GM12878 (cell line): ENCODE results near the gene SQSTM1. TPM values are rescaled to one million over a fixed set of nuclear protein-coding genes. Genes with fewer than 3 reads are reported as not detected.

Experiments
- ATAC-seq: fragments of 200-7000 bp; cut with Tn5 transposase; 3 replicates; pipeline ENCODE4 v1.9.1; 2020; ENCODE audit warnings: mild to moderate bottlenecking, moderate library complexity
- BruUV-seq: library from RNA; stranded (reverse); fragments of 400-500 nt; replicated peaks from 2 replicates; lab custom pipeline; 2021; lab: Mats Ljungman, UMichigan
- CTCF ChIA-PET: fragments of 300-600 bp; sonication (Branson Sonifier 250); formaldehyde crosslinking; extraction: SDS; loops from one replicate; lab custom pipeline; 2021; ENCODE audit warnings: inconsistent platforms; lab: Yijun Ruan, JAX
- POLR2A ChIA-PET: fragments of 350-600 bp; formaldehyde crosslinking; extraction: SDS; loops from one replicate; lab custom pipeline; 2021; ENCODE audit warnings: inconsistent platforms; lab: Charles Lee
- RAD21 ChIA-PET: fragments of 300-600 bp; sonication (Branson Sonifier 250); formaldehyde crosslinking; loops from one replicate; lab custom pipeline; 2023; ENCODE audit warnings: antibody characterized with exemption; ENCODE audit not compliant: unreplicated experiment; lab: Charles Lee
- SMC1A ChIA-PET: fragments of 300-600 bp; sonication (Branson Sonifier 250); formaldehyde crosslinking; loops from one replicate; lab custom pipeline; 2023; ENCODE audit not compliant: unreplicated experiment, uncharacterized antibody; lab: Charles Lee
- DNase-seq: peaks from one replicate; pipeline ENCODE4 v3.0.0-alpha.2; 2011; ENCODE audit warnings: low read depth, low spot score
- FAIRE-seq: peaks from 3 replicates; lab custom pipeline; 2011; peaks lifted over from hg19 to GRCh38; lab: Jason Lieb, UNC
- H2AFZ ChIP-seq: 2 replicates; pipeline ENCODE4 v1.6.0; 2011; ENCODE audit warnings: low read depth, low read length, control low read depth; ENCODE audit not compliant: control insufficient read depth
- H3K27ac ChIP-seq: 2 replicates; pipeline ENCODE4 v1.5.1; 2011; ENCODE audit warnings: control low read depth; ENCODE audit not compliant: control insufficient read depth, insufficient read depth
- H3K27me3 ChIP-seq, 2 experiments: replicated peaks in 1 of 2; 2 replicates each; pipeline versions ENCODE4 v1.6.0 to v1.6.1; 2011; ENCODE audit warnings: low read length in 1 of 2; ENCODE audit not compliant: control insufficient read depth in 2 of 2, insufficient read depth in 2 of 2
- H3K36me3 ChIP-seq, 2 experiments: 2 replicates each; pipeline ENCODE4 v1.5.1; 2011; ENCODE audit warnings: low read length in 1 of 2; ENCODE audit not compliant: control insufficient read depth in 2 of 2, insufficient read depth in 2 of 2
- H3K4me1 ChIP-seq: 2 replicates; pipeline ENCODE4 v1.6.1; 2011; ENCODE audit warnings: mild to moderate bottlenecking, low read length, moderate library complexity, mixed read lengths; ENCODE audit not compliant: control insufficient read depth, insufficient read depth
- H3K4me2 ChIP-seq: 2 replicates; pipeline ENCODE4 v1.6.0; 2011; ENCODE audit warnings: control low read depth; ENCODE audit not compliant: control insufficient read depth, insufficient read depth
- H3K4me3 ChIP-seq: fragments of 200-600 bp; sonication (generic); 2 replicates; pipeline ENCODE4 v1.5.1; 2016
- H3K79me2 ChIP-seq: 2 replicates; pipeline ENCODE4 v1.6.0; 2011; ENCODE audit warnings: low read length; ENCODE audit not compliant: control insufficient read depth, insufficient read depth
- H3K9ac ChIP-seq: 2 replicates; pipeline ENCODE4 v1.8.0; 2011; ENCODE audit warnings: low read length, control low read depth, mixed read lengths; ENCODE audit not compliant: control insufficient read depth, insufficient read depth
- H3K9me3 ChIP-seq: replicated peaks from 3 replicates; pipeline ENCODE4 v1.5.1; 2011; ENCODE audit warnings: mild to moderate bottlenecking, low read length; ENCODE audit not compliant: control insufficient read depth, insufficient read depth
- H4K20me1 ChIP-seq: 2 replicates; pipeline ENCODE4 v1.6.0; 2011; ENCODE audit not compliant: control insufficient read depth, insufficient read depth
- BRCA1 ChIP-seq: IDR thresholded peaks from 2 replicates; pipeline ENCODE4 v1.6.1; 2011; ENCODE audit warnings: low read depth, low read length, improper control_type of control experiment
- EED ChIP-seq: sonication (generic); IDR thresholded peaks from 2 replicates; pipeline ENCODE4 v1.6.1; 2016; ENCODE audit warnings: antibody characterized with exemption, low read depth
- KDM1A ChIP-seq: fragments of 200-600 bp; sonication (generic); IDR thresholded peaks from 2 replicates; pipeline ENCODE4 v1.6.1; 2016; ENCODE audit warnings: borderline replicate concordance
- NFXL1 ChIP-seq: fragments of 450-650 bp; IDR thresholded peaks from 2 replicates; pipeline ENCODE4 v1.6.1; 2017; ENCODE audit warnings: antibody characterized with exemption, mild to moderate bottlenecking, borderline replicate concordance
- SIX5 ChIP-seq: IDR thresholded peaks from 2 replicates; pipeline ENCODE4 v1.6.1; 2011; ENCODE audit warnings: mild to moderate bottlenecking, low read depth, low read length, moderate library complexity; ENCODE audit not compliant: severe bottlenecking
- ZNF217 ChIP-seq: fragments of 450-650 bp; IDR thresholded peaks from 2 replicates; pipeline ENCODE4 v1.6.1; 2017; ENCODE audit warnings: antibody characterized with exemption, mild to moderate bottlenecking
- WGBS: methylation state at CpG from one replicate; pipeline ENCODE4 v1.1.6; 2016; ENCODE audit warnings: low lambda C conversion rate; ENCODE audit not compliant: insufficient replicate concordance, insufficient coverage; ENCODE audit errors: missing lambda C conversion rate; 5-methylcytosine and 5-hydroxymethylcytosine counted together
- in situ Hi-C: fragments of 300-500 bp; cut with MboI; formaldehyde crosslinking; loops from 9 replicates; pipeline ENCODE4 v1.14.3; 2018; ENCODE audit warnings: mixed read lengths
- intact Hi-C: fragments of 100-400 bp; cut with micrococcal nuclease; formaldehyde crosslinking; loops from one replicate; pipeline ENCODE4 v1.14.2; 2022; ENCODE audit not compliant: unreplicated experiment
- polyA plus RNA-seq, 11 experiments: library from polyadenylated mRNA; depleted of rRNA in 4 of 11; unstranded in 6 of 11; stranded (reverse) in 5 of 11; fragments of >200 nt; fragmentation: Nextera tagmentation in 4 of 11; fragmentation: Illumina TruSeq in 1 of 11; extraction: Ambion mirVana in 4 of 11; extraction: Trizol in 1 of 11; gene quantifications; 1 replicate in 1 of 11; 2 replicates in 10 of 11; pipeline versions ENCODE4 v1.2.1 to v1.2.3, GENCODE V29; 2011 to 2016; ENCODE audit warnings: inconsistent platforms in 2 of 11, missing spikeins in 2 of 11, low read depth in 1 of 11
- total RNA-seq, 4 experiments: library from RNA; depleted of rRNA in 3 of 4; stranded (reverse); fragments of >200 nt in 3 of 4; fragmentation: Illumina TruSeq in 1 of 4; extraction: Trizol in 1 of 4; gene quantifications; 2 replicates each; pipeline versions ENCODE4 v1.2.1 to v1.2.3, GENCODE V29; 2013 to 2021
- TF ChIP-seq, protein P1 (sequence below): IDR thresholded peaks from 2 replicates; pipeline ENCODE4 v1.6.1; 2012; ENCODE audit warnings: improper control_type of control experiment, low read depth, low read length; ENCODE audit not compliant: insufficient replicate concordance
- TF ChIP-seq, protein P2 (sequence below): fragments of 450-650 bp; conservative IDR thresholded peaks from 2 replicates; pipeline ENCODE4 v1.6.1; 2017; ENCODE audit warnings: mild to moderate bottlenecking, moderate library complexity
- TF ChIP-seq, protein P3 (sequence below): IDR thresholded peaks from 2 replicates; pipeline ENCODE4 v1.6.1; 2012; ENCODE audit warnings: mild to moderate bottlenecking, low read depth, low read length
- TF ChIP-seq, protein P4 (sequence below): fragments of 450-650 bp; IDR thresholded peaks from 2 replicates; pipeline ENCODE4 v1.6.1; 2017; ENCODE audit warnings: mild to moderate bottlenecking

Gene SQSTM1
- total and polyA plus RNA-seq, 10 of the 15 experiments (the other 5 are each of a cell fraction or from before 2014, with no cell fraction given), result 6.3 to 138 (median 62.1) TPM

DNA sequence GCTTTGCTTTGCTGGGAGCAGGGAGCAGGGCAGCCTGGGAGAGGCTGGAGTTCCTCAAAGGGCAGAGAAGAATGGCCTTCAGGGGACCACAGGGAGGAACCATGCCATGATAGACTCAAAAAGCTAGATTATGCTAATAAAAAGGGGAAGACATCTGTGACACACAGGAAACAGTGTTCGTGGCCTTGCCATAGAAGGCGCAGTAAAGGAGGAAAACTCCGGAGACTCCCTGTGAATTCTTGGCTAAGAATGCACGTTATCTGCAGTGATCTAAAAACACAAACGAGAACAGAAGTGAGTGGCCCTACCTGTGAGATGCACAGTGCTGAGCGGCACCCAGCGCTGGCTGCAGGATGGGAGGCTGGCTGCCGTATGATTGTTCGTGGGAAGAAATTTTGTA is 42.8 kb upstream of the SQSTM1 start:
- no peaks in the 10 kb centered on the region for H4K20me1 ChIP-seq
- in situ Hi-C loops (loop anchor here (25.0 kb wide), 1 partner anchor 309 kb away; no protein-coding TSS in a partner anchor), intact Hi-C loops (no loop called here)
- DNase-seq, result no peak
- H3K79me2 ChIP-seq, result no peaks in the 10 kb centered on the region
- H3K27me3 ChIP-seq, result no peaks in the 10 kb centered on the region
- CTCF ChIA-PET, result interaction anchor here (1.7 kb wide), 1 partner anchor 15 kb away, joined by 18 read pairs; no protein-coding TSS in a partner anchor
- no peak overlapping the region for H3K27ac ChIP-seq
- H3K4me2 ChIP-seq, result no peak overlapping the region
- no peaks in the 10 kb centered on the region for H3K9me3 ChIP-seq
- no peak for ATAC-seq
- no peak overlapping the region for H3K9ac ChIP-seq
- POLR2A ChIA-PET, result interaction anchor here (0.6 kb wide), 1 partner anchor 140 kb away, joined by 4 read pairs; no protein-coding TSS in a partner anchor
- no peak overlapping the region for H2AFZ ChIP-seq
- no TSS peak for BruUV-seq
- H3K4me1 ChIP-seq, result no peaks in the 10 kb centered on the region
- RAD21 ChIA-PET, result no interaction called here
- peaks cover 17 to 21% of the 10 kb centered on the region in 2 experiments; a peak in 3 of 4 replicates for H3K36me3 ChIP-seq
- SMC1A ChIA-PET, result interaction anchor here (0.9 to 1.3 kb wide), 3 partner anchors 11 to 20 kb away, joined by 3 to 4 read pairs (median 4); no protein-coding TSS in a partner anchor
- H3K4me3 ChIP-seq, result no peak overlapping the region
- no peak for FAIRE-seq
- WGBS, result over 99% methylated on average over 9 of the region's 9 CpGs
- TF ChIP-seq, protein P1, sequence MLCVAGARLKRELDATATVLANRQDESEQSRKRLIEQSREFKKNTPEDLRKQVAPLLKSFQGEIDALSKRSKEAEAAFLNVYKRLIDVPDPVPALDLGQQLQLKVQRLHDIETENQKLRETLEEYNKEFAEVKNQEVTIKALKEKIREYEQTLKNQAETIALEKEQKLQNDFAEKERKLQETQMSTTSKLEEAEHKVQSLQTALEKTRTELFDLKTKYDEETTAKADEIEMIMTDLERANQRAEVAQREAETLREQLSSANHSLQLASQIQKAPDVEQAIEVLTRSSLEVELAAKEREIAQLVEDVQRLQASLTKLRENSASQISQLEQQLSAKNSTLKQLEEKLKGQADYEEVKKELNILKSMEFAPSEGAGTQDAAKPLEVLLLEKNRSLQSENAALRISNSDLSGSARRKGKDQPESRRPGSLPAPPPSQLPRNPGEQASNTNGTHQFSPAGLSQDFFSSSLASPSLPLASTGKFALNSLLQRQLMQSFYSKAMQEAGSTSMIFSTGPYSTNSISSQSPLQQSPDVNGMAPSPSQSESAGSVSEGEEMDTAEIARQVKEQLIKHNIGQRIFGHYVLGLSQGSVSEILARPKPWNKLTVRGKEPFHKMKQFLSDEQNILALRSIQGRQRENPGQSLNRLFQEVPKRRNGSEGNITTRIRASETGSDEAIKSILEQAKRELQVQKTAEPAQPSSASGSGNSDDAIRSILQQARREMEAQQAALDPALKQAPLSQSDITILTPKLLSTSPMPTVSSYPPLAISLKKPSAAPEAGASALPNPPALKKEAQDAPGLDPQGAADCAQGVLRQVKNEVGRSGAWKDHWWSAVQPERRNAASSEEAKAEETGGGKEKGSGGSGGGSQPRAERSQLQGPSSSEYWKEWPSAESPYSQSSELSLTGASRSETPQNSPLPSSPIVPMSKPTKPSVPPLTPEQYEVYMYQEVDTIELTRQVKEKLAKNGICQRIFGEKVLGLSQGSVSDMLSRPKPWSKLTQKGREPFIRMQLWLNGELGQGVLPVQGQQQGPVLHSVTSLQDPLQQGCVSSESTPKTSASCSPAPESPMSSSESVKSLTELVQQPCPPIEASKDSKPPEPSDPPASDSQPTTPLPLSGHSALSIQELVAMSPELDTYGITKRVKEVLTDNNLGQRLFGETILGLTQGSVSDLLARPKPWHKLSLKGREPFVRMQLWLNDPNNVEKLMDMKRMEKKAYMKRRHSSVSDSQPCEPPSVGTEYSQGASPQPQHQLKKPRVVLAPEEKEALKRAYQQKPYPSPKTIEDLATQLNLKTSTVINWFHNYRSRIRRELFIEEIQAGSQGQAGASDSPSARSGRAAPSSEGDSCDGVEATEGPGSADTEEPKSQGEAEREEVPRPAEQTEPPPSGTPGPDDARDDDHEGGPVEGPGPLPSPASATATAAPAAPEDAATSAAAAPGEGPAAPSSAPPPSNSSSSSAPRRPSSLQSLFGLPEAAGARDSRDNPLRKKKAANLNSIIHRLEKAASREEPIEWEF, result no peak
- TF ChIP-seq, protein P2, sequence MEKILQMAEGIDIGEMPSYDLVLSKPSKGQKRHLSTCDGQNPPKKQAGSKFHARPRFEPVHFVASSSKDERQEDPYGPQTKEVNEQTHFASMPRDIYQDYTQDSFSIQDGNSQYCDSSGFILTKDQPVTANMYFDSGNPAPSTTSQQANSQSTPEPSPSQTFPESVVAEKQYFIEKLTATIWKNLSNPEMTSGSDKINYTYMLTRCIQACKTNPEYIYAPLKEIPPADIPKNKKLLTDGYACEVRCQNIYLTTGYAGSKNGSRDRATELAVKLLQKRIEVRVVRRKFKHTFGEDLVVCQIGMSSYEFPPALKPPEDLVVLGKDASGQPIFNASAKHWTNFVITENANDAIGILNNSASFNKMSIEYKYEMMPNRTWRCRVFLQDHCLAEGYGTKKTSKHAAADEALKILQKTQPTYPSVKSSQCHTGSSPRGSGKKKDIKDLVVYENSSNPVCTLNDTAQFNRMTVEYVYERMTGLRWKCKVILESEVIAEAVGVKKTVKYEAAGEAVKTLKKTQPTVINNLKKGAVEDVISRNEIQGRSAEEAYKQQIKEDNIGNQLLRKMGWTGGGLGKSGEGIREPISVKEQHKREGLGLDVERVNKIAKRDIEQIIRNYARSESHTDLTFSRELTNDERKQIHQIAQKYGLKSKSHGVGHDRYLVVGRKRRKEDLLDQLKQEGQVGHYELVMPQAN, result no peak
- TF ChIP-seq SIX5 (no peak), EED (no peak), KDM1A (no peak), ZNF217 (no peak), BRCA1 (no peak), NFXL1 (no peak)
- TF ChIP-seq, protein P3, sequence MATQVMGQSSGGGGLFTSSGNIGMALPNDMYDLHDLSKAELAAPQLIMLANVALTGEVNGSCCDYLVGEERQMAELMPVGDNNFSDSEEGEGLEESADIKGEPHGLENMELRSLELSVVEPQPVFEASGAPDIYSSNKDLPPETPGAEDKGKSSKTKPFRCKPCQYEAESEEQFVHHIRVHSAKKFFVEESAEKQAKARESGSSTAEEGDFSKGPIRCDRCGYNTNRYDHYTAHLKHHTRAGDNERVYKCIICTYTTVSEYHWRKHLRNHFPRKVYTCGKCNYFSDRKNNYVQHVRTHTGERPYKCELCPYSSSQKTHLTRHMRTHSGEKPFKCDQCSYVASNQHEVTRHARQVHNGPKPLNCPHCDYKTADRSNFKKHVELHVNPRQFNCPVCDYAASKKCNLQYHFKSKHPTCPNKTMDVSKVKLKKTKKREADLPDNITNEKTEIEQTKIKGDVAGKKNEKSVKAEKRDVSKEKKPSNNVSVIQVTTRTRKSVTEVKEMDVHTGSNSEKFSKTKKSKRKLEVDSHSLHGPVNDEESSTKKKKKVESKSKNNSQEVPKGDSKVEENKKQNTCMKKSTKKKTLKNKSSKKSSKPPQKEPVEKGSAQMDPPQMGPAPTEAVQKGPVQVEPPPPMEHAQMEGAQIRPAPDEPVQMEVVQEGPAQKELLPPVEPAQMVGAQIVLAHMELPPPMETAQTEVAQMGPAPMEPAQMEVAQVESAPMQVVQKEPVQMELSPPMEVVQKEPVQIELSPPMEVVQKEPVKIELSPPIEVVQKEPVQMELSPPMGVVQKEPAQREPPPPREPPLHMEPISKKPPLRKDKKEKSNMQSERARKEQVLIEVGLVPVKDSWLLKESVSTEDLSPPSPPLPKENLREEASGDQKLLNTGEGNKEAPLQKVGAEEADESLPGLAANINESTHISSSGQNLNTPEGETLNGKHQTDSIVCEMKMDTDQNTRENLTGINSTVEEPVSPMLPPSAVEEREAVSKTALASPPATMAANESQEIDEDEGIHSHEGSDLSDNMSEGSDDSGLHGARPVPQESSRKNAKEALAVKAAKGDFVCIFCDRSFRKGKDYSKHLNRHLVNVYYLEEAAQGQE, result no peak
- TF ChIP-seq, protein P4, sequence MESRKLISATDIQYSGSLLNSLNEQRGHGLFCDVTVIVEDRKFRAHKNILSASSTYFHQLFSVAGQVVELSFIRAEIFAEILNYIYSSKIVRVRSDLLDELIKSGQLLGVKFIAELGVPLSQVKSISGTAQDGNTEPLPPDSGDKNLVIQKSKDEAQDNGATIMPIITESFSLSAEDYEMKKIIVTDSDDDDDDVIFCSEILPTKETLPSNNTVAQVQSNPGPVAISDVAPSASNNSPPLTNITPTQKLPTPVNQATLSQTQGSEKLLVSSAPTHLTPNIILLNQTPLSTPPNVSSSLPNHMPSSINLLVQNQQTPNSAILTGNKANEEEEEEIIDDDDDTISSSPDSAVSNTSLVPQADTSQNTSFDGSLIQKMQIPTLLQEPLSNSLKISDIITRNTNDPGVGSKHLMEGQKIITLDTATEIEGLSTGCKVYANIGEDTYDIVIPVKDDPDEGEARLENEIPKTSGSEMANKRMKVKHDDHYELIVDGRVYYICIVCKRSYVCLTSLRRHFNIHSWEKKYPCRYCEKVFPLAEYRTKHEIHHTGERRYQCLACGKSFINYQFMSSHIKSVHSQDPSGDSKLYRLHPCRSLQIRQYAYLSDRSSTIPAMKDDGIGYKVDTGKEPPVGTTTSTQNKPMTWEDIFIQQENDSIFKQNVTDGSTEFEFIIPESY, result no peak
